Measurements from ENCODE around the gene GLO1.

The GLO1 gene

GRCh38 chr6:38703949-38704590, 1.1 kb upstream of the GLO1 start:
- DNase-seq = no peak

- DNase-seq = no peak
Measured at GRCh38 chr6:38701551-38701950, 1.4 kb downstream of the GLO1 start.

GRCh38 chr6:38699702-38700101, 3.2 kb downstream of the GLO1 start:
- peak; percentile 23 for DNase-seq

GRCh38 chr6:38697846-38698245, 5.1 kb downstream of the GLO1 start:
- no peak for DNase-seq

GRCh38 chr6:38696345-38696744, 6.6 kb downstream of the GLO1 start:
- no peak for DNase-seq

- DNase-seq = no peak
Measured at GRCh38 chr6:38695933-38696332, 7.0 kb downstream of the GLO1 start.

- DNase-seq = no peak
Measured at GRCh38 chr6:38695227-38695900, 7.6 kb downstream of the GLO1 start.

- peak; percentile 29 for DNase-seq
Measured at GRCh38 chr6:38688579-38689087, 14.3 kb downstream of the GLO1 start.

- no peak for DNase-seq
Measured at GRCh38 chr6:38687549-38687948, 15.4 kb downstream of the GLO1 start.

- no peak for DNase-seq
Measured at GRCh38 chr6:38687043-38687353, 15.9 kb downstream of the GLO1 start.

- no peak for DNase-seq
Measured at GRCh38 chr6:38686270-38687042, 16.5 kb downstream of the GLO1 start.

GRCh38 chr6:38684904-38685303, 18.0 kb downstream of the GLO1 start:
- DNase-seq = no peak

- no peak for DNase-seq
Measured at GRCh38 chr6:38684237-38684636, 18.7 kb downstream of the GLO1 start.

GRCh38 chr6:38681850-38682249, 21.1 kb downstream of the GLO1 start:
- no peak for DNase-seq

GRCh38 chr6:38679668-38680067, 23.3 kb downstream of the GLO1 start:
- no peak for DNase-seq

- no peak for DNase-seq
Measured at GRCh38 chr6:38678178-38678760, 24.7 kb downstream of the GLO1 start.

- DNase-seq = no peak
Measured at GRCh38 chr6:38676974-38677544, 25.9 kb downstream of the GLO1 start.

GRCh38 chr6:38676236-38676973, 26.5 kb downstream of the GLO1 start:
- DNase-seq = no peak

- DNase-seq = peak; percentile 43
Measured at GRCh38 chr6:38673397-38674165, 29.4 kb downstream of the GLO1 start.

GRCh38 chr6:38671885-38672467, 31.0 kb downstream of the GLO1 start:
- DNase-seq = peak; percentile 85
